Measurements from ENCODE around the gene VAT1L. TPM values are rescaled to one million over a fixed set of nuclear protein-coding genes. Genes with fewer than 3 reads are reported as not detected.

Gene VAT1L
- polyA plus RNA-seq, 3 donors from 2014 or later = not detected

DNA sequence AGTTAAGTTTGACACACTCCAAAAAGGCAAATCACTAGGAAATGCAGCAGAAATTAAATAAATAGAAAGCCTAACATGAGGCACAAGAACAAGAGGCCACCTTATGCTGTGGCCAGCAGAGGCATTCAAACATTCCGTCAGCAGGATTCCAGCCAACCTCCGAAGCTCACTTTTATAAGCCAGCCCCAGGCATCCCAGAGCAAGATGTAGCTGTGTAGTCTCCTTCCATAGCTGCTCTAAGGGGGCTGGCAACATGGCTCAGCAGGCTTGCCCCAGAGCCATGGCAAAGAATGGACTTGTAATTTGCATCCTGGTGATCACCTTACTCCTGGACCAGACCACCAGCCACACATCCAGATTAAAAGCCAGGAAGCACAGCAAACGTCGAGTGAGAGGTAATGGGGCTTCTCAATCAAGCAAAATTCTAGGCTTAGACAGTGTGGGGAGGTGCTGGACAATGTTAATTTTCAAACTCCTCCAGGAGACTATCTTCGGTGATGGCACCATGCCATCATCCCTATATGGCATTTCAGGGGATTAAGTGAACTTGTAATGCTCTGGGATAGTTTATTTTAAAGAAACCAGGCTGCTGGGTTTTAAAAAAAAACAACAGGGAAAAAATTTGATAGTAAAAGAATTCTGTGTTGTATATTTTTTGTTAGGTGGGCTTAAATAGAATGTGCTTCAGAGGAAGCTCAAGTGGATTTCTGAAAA is 234.1 kb downstream of the VAT1L start, which contains the start of gene CLEC3A:
TSS of gene CLEC3A (plus strand) at position 202 of the 714 bp plus-strand sequence. CDS start at position 281, 79 bp downstream.
- H3K9me3 Mint-ChIP-seq = peaks cover 0 to 2% (median 0%) of the 10 kb centered on the region in 6 donors
- no peak within 1 kb of the TSS for H3K4me3 Mint-ChIP-seq
- no peaks in the 10 kb centered on the region for H3K4me1 Mint-ChIP-seq
- no peak for DNase-seq
- H3K27me3 Mint-ChIP-seq (ENCODE audit: low read depth in 3 of 3) = peaks cover 0 to 4% (median 4%) of the 10 kb centered on the region in 3 donors
- H3K27ac Mint-ChIP-seq = no peak within 1 kb of the TSS
- no peaks in the 10 kb centered on the region for H3K36me3 Mint-ChIP-seq

DNA sequence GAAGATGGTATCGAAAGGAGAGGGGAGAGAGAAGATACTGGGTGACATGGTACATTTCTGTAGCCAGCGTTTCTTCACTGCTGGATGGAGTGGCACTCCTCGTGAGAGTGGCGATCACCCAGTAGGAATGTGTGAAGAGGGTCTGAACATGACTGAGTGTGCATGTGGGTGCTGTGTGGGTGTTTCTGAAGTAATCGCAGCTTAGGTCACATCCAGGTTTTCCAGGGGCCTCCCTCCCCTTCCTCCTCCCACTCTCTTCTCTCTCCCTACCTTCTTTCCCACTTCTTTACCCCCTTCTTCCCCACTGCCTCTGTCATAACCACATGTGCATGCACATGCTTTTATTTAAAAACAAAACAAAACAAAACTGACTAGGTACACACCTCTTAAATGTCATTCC is 235.8 kb downstream of the VAT1L start:
- Mint-ChIP-seq H3K9me3 (no peaks in the 10 kb centered on the region), H3K4me1 (no peaks in the 10 kb centered on the region)

DNA sequence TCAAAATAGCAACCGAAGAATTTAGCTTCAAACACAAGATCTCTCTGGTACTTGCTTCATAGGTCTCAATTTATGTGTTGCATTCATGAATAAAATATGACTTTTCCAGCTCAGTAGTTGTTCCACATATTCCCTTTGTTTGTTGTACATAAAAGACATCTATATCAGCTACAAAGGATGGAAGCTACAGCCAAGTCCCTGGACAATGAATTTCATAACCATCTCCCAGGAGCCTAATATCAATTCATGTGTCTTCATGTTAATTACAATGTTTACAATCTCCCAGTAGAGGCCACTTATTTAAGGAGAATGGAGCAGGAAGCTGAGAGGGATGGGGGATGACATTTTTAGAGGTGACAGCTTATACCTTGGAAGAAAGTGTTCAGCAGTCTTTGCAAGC is 237.3 kb downstream of the VAT1L start:
- no peak overlapping the region for H3K27ac Mint-ChIP-seq
- DNase-seq = no peak
- H3K36me3 Mint-ChIP-seq = no peaks in the 10 kb centered on the region
- no peak overlapping the region for H3K4me3 Mint-ChIP-seq
- H3K9me3 Mint-ChIP-seq = no peaks in the 10 kb centered on the region
- peaks cover 0 to 1% (median 1%) of the 10 kb centered on the region in 3 donors for H3K27me3 Mint-ChIP-seq (ENCODE audit: low read depth in 3 of 3)
- no peaks in the 10 kb centered on the region for H3K4me1 Mint-ChIP-seq

More for the DNA sequence above, 235.8 kb downstream of the VAT1L start:
- H3K27ac Mint-ChIP-seq = no peak overlapping the region
- H3K36me3 Mint-ChIP-seq = no peaks in the 10 kb centered on the region
- peaks cover 0 to 2% (median 1%) of the 10 kb centered on the region in 3 donors for H3K27me3 Mint-ChIP-seq (ENCODE audit: low read depth in 3 of 3)
- no peak overlapping the region for H3K4me3 Mint-ChIP-seq
- DNase-seq = no peak

DNA sequence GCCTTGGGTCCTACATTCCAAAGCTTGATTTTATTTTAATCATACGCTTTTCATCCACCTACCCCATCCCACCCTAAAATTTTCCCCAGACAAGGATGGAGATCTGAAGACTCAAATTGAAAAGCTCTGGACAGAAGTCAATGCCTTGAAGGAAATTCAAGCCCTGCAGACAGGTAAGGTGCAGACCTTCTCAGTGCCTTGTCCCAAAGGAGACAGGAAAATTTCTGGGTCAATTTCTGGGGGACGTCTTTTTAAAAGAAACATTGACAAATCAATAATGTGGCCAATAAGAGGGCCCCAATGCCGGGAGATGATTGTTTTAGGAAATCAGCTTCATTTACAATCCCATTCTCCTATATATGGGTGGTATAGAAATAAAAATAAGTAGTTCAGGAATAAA is 239.7 kb downstream of the VAT1L start:
- Mint-ChIP-seq H3K36me3 (no peaks in the 10 kb centered on the region), H3K27ac (no peak overlapping the region), H3K4me3 (no peak overlapping the region), H3K9me3 (no peaks in the 10 kb centered on the region), H3K4me1 (no peaks in the 10 kb centered on the region), H3K27me3 (ENCODE audit: low read depth in 3 of 3) (peaks cover 0 to 5% (median 1%) of the 10 kb centered on the region in 3 donors)
- no peak for DNase-seq

Other genes with a start within 250 kb of the VAT1L start
- gene NUDT7, start 66.0 kb upstream of the VAT1L start, polyA plus RNA-seq = 10 to 100 TPM in 1 of 3 donors, 1 to 10 TPM in 2; 4.7 to 13.9 (median 5.0) TPM
- not detected for gene CLEC3A, start 234.0 kb downstream of the VAT1L start, polyA plus RNA-seq